Stimulated activated CD4-positive, alpha-beta T cell treated with anti-CD3 and anti-CD28 coated beads, TNF-alpha, amount 100 ng/mL, for 48 hours (primary cell): Measurements from ENCODE around the gene ZNF446.
"Not testable (repeated sequence)": the region's sequence is repeated elsewhere in the genome, so short reads cannot be mapped to it uniquely, and the experiment has no call there.

Experiments
- DNase-seq, 3 donors: peaks; one replicate each; pipeline ENCODE4 v3.0.0-alpha.2; 2020; ENCODE audit warnings: low read depth in 3 of 3

ZNF446 gene

DNA sequence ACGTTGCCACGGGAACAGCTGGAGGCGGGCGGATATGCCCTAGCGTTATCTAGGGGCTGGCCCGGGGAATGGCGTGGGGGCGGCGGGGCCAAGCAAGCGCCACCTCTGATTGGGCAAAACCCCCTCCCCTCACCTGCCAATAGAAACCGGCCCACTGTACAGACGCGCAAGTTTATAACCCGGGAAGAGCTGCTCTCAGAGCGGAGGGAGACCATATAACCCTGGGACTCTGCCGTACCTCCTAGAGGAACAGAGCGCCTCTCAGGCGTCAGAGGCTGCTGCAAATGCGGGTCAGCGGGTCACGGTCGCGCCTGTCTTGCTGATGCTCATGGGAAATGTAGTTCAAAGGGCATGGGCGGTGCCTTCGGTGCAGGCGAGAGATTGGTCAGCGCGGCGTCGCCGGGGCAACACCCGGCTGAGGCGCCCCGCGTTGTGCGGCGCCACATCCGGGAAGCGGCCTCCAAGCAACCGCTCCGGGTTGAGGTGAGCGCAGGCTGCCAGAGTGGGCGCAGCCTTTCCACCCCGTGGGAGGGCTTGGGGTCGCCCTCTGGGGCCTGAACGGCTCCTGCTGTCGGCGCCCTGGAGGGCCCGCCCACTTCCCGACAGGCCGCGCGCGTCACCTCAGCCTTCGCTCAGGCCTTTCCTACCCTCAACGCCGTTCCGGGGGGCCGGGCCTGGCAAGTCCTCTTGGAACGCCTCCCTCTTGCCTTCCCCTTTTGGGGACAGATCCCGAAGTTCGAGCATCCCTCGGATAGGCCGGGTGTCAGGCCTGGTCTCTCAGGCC is at the start of gene ZNF446:
Gene ZNF446 (plus strand): TSS at position 639 of the 784 bp plus-strand sequence. CDS start 867 bp downstream, outside the sequence.
- DNase-seq = peak; percentile 87 to 93 (median 93)

DNA sequence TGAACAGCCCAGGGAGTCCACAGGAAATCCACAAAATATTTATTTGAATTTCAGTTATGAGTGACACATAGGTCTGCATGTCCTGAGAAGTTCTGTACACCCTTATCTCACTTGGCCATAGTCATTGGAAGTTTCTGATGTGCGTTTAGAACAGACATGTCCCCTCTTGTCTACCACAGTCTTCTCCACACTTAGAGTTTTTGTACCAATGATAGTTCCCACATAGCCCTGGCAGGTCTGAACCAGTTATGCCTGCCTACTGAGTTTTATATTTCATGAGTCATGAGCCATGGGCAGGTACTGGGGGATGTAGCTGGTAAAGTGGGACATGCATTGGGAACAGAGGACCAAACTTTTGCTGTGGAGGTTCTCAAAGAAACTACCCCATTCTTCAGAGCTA is 47.5 kb upstream of the ZNF446 start:
- no peak for DNase-seq

DNA sequence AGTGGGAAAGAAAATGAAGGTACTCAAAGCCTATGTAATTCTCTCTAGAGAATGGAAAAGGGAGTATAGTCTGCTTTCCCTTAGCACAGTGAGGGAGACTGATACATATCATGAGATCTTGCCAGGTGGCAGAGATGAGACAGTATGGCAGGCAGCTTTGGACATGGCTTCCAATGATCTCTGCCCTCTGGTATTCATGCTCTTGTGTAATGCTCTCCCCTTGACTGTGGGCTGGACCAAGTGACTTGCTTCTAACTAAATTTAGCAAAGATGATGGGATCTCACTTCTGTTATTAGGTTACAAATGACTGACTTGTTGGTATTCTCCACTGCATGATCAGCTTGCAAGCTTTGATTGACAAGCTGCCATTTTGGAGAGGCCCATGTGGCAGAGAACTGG is 46.4 kb upstream of the ZNF446 start:
- DNase-seq = no peak

DNA sequence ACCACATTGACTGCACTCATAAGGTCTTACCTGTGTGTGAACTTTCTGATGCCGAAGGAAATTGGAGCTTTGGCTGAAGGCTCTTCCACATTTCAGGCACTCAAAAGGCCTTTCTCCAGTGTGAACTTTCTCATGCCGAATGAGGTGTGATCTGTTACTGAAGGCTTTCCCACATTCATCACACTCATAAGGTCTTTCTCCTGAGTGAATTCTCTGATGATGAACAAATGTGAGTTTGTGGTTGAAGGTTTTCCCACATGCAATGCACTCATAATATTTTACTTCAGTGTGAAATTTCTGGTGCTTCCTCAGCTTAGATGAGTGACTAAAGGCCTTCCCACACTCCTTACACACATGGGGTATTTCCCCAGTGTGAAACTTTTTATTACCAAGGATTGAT is 41.9 kb upstream of the ZNF446 start:
- DNase-seq = no peak

DNA sequence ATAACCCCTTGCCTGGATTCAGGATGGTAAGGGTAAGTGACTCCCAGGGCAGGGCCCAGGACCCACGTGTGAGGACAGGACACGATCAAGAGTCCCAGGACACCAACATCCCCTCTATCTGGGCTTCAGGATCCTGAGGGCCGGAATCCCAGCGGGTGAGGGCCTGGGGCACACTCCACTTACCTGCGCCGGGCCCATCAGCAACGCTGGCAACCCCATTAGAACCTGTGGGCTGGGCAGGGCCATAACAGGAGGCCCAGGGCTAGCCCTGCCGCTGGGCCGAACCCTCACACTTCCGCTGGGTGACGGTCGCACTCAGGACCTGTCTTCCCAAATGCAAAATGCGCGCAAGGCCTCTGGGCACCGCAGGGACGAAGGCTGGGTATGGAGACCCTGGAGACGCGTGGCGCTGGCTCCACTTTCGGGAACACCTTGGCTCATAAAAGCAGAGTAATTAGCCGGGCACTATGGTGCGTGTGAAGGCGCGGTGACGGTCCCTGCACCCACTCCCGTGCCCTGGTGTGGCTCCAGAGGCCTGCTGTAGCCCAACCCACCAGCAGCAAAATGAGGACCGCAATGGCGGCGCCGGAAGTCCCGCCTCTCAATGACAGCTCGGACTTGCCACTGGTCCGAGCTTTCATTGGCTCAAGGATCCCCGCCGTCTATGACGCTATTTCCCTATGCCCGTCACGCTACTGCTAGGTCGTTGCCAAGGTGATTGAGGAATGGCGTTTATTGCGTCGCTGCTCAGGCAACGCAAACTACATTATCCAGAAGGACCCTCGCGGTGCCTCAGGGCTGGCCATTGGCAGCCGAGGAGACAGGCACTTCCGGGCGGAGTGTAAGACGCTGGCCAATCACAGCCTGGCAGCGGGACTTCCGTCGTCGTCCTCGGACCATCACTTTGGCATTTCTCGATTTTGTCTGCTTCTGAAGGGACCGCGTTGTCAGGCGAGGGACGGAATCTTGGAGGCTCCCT is 36.3 kb upstream of the ZNF446 start, which contains the start of gene ZNF132:
Gene ZNF132 (minus strand): TSS at position 578 of the 979 bp plus-strand sequence. CDS start 332 bp downstream, at position 246.
- DNase-seq = peak; percentile 86 to 94 (median 86)

- DNase-seq = no peak
Measured at GRCh38 chr19:58440556-58440955, 35.6 kb upstream of the ZNF446 start.

DNA sequence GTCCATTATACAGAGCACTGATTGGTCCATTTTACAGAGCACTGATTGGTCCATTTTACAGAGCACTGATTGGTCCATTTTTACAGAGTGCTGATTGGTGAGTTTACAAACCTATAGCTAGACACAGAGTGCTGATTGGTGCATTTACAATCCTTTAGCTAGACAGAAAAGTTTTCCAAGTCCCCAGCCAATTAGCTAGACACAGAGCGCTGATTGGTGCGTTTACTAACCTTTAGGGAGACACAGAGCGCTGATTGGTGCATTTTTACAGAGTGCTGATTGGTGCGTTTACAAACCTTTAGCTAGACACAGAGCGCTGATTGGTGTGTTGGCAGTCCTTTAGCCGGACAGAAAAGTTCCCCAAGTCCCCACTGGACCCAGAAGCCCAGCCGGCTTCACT is 33.2 kb upstream of the ZNF446 start:
- DNase-seq = not testable (repeated sequence)

GRCh38 chr19:58448860-58449259 is 27.3 kb upstream of the ZNF446 start:
- DNase-seq = not testable (repeated sequence)

DNA sequence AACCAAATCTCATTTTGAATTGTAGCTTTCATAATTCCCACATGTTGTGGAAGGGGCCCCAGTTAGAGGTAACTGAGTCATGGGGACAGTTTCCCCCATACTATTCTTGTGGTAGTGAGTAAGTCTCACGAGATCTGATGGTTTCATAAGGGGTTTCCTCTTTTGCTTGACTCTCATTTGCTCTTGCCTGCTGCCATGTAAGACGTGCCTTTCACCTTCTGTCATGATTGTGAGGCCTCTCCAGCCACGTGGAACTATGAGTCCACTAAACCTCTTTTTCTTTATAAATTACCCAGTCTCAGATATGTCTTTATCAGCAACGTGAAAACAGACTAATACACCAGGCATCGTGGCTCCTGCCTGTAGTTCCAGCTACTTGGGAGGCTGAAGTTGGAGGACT is 26.2 kb upstream of the ZNF446 start:
- DNase-seq = not testable (repeated sequence)

DNA sequence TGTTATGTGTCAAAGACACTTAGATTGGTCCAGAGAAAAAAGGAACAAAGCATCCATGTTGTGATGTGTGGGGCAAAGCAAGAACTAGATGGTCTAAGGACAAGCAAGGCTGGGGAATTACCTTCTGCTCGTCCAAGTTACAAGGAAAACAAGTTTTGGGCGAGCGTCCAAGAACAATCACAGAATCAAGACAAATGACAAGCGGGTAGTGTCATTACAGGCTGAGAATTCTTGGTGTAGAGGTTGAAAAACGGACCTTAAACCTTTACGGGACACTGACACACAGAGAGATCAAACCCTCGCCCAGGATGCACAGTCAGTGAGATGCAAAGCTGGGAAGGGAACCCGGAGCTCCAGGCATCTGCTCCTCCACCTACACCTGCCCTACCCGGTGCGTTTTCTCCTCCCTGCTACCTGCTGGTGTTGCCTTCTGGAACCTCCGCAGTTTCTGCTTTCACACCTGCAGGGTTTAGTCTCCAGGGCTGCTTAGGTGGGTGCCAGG is 25.2 kb upstream of the ZNF446 start:
- no peak for DNase-seq

GRCh38 chr19:58451358-58452101 is 24.6 kb upstream of the ZNF446 start, which contains the start of gene ZNF324B:
ZNF324B (plus strand) TSS chr19:58451622; CDS start chr19:58453702, 2,080 bp downstream.
- peak; percentile 90 to 92 (median 91) for DNase-seq

DNA sequence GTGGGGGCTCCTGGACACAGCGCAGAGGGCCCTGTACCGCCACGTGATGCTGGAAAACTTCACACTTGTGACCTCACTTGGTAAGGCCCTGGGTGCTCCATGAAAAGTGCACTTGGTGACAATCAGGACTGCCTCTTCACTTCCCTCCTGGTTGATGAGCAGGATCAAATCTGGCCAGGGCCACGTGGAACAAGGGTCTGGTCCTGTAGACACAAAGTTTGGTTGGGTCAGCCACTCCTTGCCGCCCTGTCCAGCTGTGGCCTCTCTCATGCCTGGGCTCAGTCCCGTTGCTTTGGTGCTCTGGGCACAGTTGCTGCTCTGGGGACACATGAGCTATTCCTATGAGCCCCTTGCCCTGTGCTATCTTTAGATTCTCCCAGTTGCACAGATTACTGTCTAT is 22.4 kb upstream of the ZNF446 start:
- DNase-seq = no peak

DNA sequence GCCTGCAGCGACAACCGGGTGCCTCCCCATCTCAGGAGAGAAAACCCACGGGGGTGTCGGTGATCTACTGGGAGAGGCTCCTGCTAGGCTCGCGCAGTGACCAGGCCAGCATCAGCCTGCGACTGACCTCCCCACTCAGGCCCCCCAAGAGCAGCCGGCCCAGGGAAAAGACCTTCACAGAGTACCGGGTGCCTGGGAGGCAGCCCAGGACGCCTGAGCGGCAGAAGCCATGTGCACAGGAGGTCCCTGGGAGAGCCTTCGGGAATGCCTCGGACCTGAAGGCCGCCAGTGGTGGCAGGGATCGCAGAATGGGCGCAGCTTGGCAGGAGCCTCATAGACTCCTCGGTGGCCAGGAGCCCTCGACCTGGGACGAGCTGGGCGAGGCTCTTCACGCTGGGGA is 20.8 kb upstream of the ZNF446 start:
- DNase-seq = no peak

DNA sequence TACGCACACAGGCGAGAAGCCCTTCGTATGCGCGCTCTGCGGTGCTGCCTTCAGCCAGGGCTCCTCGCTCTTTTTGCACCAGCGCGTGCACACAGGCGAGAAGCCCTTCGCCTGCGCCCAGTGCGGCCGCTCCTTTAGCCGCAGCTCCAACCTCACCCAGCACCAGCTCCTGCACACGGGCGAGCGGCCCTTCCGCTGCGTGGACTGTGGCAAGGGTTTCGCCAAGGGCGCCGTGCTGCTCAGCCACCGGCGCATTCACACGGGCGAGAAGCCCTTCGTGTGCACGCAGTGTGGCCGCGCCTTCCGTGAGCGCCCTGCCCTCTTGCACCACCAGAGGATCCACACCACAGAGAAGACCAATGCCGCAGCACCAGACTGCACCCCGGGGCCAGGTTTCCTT is 20.0 kb upstream of the ZNF446 start:
- no peak for DNase-seq

- no peak for DNase-seq
Measured at GRCh38 chr19:58460039-58460438, 16.1 kb upstream of the ZNF446 start.

DNA sequence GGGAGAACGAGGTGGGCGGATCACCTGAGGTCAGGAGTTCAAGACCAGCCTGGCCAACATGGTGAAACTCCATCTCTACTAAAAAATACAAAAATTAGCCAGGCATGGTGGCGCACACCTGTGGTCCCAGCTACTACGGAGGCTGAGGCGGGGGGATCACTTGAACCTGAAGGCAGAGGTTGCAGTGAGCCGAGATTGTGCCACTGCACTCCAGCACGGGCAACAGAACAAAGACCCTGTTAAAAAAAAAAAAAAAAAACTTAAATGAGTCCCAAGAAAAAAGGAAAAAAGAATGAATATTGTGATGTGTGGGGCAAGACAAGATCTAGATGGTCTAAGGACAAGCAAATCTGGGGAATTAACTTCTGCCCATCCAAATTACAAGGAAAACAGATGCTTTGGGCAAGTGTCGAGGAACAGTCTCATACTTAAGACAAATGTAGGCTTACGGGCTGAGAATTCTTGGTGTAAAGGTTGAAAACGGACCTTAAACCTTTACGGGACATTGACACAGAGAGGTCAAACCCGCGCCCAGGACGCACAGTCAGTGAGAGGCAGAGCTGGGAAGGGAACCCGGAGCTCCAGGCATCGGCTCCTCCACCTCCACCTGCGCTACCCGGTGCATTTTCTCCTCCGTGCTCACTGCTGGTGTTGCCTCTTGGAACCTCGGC is 9.9 kb upstream of the ZNF446 start:
- no peak for DNase-seq

- peak; percentile 93 to 98 (median 96) for DNase-seq
Measured at GRCh38 chr19:58466760-58467589, 9.2 kb upstream of the ZNF446 start, which contains the start of gene ZNF324. ZNF324 (plus strand) TSS chr19:58467080; CDS start chr19:58469186, 2,106 bp downstream.

GRCh38 chr19:58468216-58468839 is 7.8 kb upstream of the ZNF446 start:
- no peak for DNase-seq
